ENCODE data around the gene CALN1.
"Not testable (repeated sequence)": the region's sequence is repeated elsewhere in the genome, so short reads cannot be mapped to it uniquely, and the experiment has no call there.

The CALN1 gene

DNA sequence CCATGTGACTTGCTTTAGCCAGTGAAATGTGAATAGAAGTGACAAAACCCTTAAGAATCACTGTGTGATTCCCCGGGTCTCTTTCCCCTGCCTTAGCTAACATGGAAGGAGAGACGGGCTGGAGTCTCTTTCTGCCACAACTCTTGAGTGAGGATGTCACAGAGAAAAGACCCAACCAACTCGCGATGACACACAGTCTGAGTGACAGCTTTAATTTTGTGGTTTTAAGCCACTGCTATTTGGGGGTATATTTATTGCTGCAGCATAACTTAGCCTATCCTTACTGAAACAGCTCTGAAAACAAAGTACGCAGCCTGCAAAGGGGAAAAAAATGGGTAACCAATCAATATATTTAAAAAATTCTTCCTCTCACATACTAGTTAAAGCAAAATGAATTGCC lies 319.4 kb downstream of the CALN1 start:
- DNase-seq (ENCODE audit: low spot score) = no peak

DNA sequence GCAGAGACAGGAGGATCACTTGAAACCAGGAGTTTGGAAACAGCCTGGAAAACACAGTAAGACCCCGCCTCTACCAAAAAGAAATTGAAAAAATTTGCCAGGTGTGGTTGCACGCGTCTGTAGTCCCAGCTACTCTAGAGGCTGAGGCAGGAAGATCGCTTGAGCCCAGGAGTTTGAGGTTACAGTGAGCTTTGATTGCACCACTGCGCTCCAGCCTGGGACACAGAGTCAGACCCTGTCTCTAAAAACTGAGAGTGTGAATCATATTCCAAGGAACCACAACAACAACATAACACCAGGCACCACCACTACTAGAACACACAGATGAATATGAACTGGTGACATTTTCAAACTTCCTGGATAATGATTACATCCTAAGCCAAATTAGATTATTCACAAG lies 324.2 kb downstream of the CALN1 start:
- DNase-seq (ENCODE audit: low spot score) = no peak

DNA sequence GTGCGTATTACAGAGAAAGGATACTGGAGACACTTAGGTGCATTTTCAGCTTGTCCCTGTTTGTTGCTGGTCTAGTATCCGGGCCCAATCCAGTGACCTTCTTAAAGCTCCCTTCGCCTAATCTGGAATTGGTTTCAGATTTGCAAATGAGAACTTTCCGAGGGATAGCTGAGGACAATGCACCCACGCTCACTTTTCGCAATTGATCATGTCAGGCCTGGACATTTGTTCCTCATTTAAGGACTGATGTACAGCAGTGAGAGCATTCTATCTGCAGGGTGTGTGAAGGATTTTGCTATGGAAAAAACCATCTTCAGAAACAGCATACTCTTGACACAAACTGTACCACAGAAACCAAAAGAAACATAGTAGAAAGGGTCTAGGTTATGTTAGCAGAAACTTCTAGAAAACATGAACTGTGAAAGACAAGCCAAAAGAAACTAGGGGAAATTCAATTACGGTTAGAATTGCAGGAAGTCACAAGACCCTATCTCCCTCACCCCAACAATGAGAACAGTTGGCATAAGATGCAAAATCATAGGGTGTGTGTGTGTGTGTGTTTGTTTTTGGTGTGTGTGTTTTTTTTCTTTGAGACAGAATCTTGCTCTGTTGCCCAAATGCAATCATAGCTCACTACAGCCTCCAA lies 331.1 kb downstream of the CALN1 start:
- no peak for DNase-seq (ENCODE audit: low spot score)

DNA sequence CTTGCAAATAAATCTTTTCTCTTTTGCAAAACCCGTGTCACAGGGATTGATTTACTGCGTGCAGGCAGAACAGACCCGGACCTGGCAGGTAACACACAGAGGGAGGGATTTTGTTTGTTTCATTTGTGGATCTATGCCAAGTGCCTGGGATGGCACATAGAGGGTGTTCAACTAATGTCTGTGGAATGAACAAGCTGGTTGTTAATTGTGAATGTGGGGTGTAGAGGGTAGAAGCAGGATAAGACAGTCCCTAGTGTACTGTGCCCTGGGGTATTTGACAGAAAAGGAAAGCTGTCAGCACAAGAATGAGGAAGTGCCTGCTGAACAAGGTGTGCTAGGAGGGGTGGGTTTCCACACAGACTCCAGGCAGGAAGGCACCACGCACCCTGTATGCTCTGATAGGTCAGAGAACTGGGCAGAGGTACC lies 331.8 kb downstream of the CALN1 start:
- DNase-seq (ENCODE audit: low spot score) = no peak

DNA sequence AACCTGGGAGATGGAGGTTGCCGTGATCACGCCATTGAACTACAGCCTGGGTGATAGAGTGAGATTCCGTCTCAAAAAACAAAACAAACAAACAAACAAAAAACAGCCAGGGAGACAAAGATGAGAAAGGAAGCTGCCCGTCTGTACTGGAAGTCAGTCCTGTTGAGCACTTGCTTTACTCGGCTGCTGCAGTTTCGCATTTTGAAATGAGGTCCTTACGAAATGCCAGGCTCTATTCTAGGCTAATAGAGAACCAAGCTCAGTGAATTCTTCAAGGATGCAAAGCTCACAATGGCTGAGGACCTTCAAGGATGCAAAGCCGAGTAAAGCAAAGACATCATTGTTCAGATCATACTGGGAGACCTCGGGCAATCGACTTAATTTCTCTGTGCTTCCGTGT lies 333.3 kb downstream of the CALN1 start:
- DNase-seq (ENCODE audit: low spot score) = no peak

DNA sequence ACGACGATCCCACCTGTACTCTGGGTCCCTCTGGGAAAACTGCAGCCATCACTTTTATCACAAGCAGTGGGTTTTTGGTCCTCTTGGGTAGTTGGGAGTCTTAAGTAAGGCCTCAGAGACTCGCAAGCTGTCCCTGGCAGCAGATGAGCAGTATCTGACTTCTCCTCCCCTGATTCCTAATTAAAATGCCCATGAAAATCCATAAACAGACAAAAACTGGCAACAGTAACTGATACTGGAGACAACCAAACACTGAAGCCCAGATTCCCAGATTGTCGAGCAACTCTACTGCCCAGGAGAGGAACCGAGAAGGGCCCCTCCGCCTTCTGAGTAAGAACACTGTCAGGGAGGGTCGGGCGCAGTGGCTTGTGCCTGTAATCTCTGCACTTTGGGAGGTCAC lies 333.8 kb downstream of the CALN1 start:
- DNase-seq (ENCODE audit: low spot score) = no peak

DNA sequence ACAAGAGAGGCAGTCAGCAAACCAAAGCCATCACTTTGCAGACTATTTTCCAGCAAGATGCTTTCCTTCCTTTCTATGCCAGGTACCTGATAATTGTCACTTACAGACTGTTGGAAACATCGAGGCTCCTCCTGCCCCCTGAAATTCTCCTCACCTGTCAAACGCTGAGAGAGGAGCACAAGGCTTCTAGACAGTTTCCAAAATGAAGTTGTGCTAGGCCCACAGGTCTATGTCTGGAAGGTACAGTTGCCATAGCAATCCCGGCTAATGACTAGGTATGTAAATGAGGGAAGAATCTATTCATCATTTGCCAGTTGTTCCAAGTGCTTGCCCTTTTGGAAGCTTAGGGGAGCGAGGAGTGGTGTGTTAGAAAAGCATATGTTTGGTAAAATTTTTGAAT lies 334.4 kb downstream of the CALN1 start:
- DNase-seq (ENCODE audit: low spot score) = no peak

DNA sequence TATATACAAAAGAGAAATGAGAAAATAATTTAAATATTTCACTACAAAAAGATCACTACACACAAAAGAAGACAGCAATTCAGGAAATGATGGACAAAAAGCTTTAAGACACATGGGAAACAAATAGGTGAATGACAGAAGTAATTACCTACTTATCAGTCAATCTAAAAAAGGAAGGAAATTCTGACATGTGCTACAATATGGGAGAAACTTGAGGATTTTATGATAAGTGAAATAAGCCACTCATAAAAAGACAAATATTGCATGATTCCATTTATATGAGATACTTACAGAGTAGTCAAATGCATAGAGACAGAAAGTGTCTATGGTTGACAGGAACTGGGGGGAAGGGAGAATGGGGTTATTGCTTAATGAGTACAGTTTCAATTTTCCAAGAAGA lies 339.2 kb downstream of the CALN1 start:
- DNase-seq (ENCODE audit: low spot score) = no peak

DNA sequence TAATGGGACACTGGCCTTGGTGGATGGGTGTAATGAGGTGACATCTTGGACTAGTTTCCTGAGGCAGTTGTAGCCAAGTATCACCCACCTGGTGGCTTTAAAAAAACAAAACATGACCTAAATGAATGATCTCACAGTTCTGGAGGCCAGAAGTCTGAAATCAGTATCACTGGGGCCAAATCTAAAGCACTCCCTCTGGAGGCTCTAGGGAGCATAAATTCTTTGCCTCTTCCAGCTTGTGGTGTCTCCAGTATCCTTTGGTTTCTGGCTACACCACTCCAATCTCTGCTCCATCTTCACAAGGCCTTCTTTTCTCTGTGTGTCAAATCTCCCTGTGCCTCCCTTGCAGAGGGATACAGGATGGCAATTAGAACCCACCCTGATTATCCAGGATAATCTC lies 342.9 kb downstream of the CALN1 start:
- no peak for DNase-seq (ENCODE audit: low spot score)

DNA sequence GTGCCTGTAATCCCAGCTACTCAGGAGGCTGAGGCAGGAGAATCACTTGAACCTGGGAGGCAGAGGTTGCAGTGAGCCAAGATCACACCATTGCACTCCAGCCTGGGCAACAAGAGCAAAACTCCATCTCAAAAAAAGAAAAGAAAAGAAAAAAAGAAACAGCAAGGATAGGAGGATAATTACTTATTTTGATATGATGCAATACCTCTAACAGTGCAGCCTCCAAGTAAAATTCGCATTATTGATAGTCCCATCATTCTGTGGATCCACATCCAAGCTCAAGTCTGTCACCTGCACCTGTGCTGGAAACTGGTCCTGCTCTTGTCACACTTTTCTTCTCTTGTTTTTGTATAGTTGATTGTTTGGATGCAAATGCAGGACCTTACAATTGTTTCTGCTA lies 346.4 kb downstream of the CALN1 start:
- not testable (repeated sequence) for DNase-seq (ENCODE audit: low spot score)

DNA sequence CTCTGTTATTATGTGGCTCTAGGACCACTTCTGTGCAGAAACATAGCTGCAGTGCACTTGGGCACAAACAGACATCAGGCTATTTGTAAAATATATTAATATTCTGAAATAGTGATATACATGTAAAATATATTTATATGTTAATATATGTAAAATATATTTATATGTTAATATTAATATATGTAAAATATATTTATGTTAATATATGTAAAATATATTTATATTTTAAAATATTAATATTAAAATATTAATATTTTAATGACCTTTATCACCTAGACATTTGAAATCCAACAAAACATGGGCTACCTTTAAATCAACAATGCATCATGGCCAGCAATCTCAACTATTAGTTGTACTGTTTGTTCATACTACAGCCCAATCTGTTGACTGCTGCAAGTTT lies 347.2 kb downstream of the CALN1 start:
- no peak for DNase-seq (ENCODE audit: low spot score)

DNA sequence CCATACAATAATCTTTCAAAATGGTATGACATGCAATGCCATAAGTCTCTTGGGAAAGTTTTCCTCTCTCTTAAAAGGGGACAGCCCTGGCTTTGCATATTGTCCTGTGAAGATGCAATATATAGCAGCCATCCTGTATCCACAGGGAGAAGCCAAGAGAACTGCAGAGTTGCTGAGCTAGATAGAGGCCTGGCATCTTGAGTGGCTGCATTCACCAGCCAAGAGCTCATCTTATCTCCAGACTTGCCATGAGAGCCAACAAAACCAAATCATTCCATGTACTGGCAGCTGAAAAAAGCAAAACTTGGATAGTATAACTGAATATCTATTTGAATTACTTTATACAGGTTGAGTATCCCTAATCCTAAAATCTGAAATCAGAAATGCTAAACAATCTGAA lies 348.8 kb downstream of the CALN1 start:
- DNase-seq (ENCODE audit: low spot score) = no peak

DNA sequence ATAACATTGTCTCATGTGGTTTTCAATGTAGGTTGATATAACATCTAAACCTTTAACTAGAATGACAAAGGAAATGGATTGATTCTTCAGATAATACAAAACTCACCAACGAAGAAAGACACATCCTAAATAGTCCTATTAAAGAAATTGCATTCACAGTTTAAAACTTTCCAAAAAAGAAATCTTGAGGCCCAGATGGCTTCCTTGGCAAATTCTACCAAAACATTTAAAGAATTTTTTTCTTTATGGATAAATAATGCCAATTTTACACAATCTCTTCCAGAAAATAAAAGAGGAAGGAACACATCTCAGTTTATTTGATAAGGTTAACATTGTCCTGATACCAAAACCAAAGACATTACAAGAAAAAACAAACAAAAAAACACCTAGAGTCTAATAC lies 349.5 kb downstream of the CALN1 start:
- DNase-seq (ENCODE audit: low spot score) = no peak

DNA sequence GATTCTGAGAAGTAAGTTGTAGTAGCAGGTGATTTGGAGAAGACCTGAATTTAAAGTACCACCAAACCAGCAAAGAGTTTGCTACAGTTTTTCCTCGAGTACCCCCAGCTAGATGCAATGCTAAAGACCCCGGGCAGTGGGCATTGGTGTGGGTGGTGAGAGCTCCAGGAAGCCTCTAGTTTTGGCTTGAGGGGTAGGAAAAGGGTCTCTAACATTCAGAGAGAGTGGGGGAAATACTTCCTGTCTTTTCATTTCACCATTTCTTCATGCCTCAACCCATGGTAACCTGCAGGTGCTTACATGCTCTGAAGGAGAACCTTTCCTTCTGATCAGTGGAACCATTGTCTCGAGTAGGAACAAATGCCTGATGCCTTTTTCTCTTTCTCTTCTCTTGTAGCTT lies 352.2 kb downstream of the CALN1 start:
- DNase-seq (ENCODE audit: low spot score) = no peak

DNA sequence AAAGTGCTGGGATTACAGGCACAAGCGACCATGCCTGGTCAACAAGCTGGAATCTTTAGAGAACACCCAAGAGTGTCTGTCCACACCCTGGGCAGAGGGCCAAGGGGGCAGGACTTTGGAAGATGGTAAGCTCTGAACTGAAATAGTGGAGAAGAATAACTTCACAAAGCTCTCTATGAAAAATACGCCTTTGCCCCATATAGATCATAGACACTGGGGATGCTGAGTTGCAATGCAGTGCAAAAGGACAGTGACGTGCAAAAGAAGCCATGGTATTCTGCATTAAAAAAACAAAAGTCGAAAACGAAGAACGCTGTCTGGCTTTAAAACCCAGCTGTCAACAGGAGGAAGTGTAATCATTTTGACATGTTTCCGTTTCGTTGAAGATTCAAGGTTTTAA lies 353.6 kb downstream of the CALN1 start:
- DNase-seq (ENCODE audit: low spot score) = no peak

DNA sequence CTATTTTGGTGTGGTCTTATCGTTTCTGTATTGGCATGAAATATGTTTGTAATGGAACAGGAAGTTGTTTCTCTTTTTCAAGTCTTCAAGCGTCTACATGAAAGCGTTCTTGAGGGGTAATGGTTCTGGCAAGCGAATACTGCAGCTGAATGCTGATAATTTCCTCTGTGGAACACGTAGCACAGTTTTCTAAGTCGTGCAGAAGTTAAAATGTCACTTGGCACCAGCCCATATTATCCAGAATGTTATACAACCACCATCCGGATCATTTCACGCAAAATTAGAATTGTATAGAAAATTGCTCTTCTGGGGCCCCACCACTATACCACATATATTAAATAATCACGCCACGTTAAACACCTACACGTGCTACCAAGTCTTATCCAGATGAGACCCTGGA lies 354.3 kb downstream of the CALN1 start:
- no peak for DNase-seq (ENCODE audit: low spot score)

DNA sequence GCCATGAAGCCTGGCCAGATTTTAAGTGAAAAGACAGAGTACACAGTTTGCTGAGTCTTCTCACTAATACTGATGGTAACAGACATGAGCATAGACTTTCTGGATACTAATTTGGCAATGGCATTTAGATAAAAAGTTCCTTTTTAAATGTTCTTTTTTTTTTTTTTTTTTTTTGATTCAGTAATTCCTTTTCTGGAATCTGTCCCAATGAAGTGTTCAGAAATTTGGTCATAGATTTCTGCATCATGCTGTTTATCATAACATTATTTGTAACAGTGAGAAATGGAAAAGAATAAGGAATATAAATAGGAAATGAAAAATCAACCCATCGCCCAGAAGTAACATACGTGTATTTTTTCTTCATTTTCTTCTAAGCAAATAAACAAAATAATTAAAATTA lies 354.9 kb downstream of the CALN1 start:
- no peak for DNase-seq (ENCODE audit: low spot score)

DNA sequence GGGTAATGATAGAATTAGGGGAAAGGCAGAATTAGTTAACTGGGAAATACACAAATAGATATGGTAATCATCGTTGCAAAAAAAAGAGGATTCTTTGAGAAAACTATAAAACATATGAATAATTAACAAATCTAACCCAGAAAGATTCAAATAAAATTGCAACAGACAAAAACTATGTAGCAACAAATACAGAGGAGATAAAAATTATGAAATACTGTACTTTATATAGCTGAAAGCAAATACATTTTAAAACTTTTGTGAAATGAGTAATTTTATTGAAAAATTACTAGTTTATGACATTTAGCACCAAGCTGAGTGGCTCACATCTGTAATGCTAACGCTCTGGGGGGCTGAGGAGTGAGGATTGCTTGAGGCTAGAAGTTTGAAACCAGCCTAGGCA lies 356.7 kb downstream of the CALN1 start:
- DNase-seq (ENCODE audit: low spot score) = no peak

DNA sequence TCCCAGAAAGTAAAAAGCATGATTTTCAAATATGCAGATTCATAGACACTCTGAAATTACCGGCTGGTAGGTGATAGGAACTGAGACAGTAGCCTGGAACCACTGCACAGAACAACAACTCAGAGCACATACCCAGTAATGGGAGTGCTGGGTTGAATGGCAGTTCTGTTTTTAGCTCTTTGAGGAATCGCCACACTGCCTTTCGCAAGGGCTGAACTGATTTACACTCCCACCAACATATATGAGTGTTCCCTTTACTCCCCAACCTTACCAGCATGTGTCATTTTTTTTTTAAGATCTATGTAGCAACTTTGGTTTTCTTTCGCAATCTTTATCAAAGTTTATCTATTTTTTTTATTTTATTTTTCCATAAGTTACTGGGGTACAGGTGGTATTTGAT lies 358.8 kb downstream of the CALN1 start:
- no peak for DNase-seq (ENCODE audit: low spot score)

DNA sequence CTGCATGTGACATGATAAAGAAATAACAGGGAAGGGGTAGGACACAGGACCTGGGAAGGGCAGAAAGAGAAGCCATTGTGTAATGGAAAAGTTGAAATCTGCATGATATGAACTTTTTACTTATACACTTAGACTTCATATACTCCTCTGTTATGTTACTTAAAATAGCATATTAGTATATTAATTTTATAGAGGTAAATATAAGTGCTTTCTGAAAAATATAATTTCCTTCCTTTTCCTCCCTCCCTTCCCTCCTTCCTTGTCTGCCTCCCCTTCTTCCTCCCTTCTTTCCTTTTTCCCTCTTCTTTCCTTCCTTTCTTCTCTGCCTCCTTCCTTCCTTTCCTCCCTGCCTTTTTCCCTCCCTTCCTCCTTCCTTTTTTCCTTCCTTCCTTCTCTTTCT lies 363.7 kb downstream of the CALN1 start:
- DNase-seq (ENCODE audit: low spot score) = no peak

DNA sequence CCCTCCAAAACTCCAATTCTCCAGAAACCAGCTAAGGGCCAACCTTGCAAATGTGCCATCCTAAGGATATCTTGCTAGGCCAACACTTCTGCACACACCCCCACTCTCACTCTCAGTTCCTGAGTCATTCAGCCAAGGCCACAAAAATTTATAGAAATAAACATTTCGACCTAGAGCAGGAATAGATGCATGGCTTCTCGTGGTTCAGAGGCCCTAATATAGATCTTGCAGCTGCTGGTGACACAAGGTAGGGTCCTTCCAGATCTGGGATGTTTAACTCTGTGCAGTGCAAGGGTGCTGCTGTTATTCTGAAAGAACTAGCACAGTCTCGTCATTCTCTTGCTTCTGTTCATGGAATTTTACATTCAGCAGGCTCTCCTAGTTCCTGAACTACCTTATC lies 369.3 kb downstream of the CALN1 start:
- DNase-seq (ENCODE audit: low spot score) = no peak

DNA sequence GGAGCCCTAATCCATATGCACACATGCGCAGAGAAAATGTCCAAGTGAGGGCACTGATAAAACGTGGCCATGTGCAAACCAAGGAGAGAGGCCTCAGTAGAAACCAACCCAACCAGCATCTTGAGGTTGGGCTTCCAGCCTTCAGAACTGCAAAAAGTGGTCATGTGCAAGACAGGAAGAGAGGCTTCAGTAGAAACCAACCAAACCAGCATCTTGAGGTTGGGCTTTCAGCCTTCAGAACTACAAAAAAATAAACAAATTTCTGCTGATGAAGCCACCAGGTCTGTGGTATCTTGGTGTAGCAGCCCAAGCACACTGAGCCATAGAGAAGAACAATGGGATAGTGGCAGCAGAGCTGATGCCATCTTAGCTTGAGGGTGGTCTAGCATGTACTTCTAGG lies 371.5 kb downstream of the CALN1 start:
- no peak for DNase-seq (ENCODE audit: low spot score)

DNA sequence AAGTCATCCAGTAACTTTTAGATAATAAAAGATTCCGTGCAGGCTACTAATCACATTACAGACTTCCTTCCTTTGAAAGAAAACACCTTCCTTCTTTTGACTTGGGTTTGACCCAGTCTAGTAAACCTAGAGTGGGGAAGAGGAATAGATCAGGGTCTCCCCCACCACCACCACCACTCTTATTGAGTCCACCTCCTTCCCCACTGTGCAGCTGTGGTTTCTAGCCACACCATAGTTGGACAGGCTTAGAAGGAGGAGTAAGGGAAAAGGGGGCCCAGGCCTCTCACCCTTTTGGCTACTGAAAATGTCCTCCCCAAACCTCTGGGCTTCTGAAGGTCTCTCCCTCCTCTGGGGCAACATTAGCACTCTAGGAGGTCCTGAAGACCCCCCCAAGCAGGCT lies 372.7 kb downstream of the CALN1 start:
- no peak for DNase-seq (ENCODE audit: low spot score)

DNA sequence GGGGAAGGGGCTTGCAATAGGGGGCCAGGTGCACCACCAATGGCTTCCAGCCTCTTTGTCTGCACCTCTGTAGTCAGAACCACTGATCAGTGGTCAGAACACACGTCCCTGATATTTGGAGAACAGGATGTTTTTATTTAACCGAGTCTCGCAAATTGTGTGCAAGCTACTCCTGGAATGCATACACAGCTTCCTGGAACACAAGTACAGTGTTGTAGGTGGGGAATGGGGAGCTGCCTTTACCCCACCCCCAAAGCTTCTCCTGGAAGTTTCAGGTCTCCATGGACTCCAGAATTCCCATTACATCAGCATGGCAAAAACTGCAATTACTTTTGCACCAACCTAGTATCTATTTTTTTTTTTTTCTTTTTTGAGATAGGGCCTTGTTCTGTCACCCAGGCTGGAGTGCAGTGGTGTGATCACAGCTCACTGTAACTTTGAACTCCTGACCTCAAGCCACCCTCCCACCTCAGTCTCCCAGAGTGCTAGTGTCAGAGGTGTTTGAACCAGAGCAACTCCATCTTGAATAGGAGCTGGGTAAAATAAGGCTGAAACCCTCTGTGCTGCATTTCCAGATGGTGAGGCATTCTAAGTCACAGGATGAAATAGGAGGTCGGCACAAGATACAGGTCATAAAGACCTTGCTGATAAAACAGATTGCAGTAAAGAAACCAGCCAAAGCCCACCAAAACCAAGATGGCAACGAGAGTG lies 374.0 kb downstream of the CALN1 start:
- no peak for DNase-seq (ENCODE audit: low spot score)

All from Ammon's horn (tissue), 1 donor.